Lower leg skin (tissue), 3 donors: Measurements from ENCODE around the gene NEDD4L.

ENCODE experiments used
- CTCF ChIP-seq, 3 donors: fragments of 450-650 bp; IDR thresholded peaks; one replicate each; pipeline ENCODE4 v1.5.1; 2016; ENCODE audit warnings: antibody characterized with exemption in 3 of 3, mild to moderate bottlenecking in 3 of 3, moderate library complexity in 2 of 3
- POLR2A ChIP-seq, 2 donors: fragments of 450-650 bp; IDR thresholded peaks; one replicate each; pipeline ENCODE4 v1.6.1; 2016 to 2017; ENCODE audit warnings: antibody characterized with exemption in 2 of 2, mild to moderate bottlenecking in 1 of 2, moderate library complexity in 1 of 2

- TF ChIP-seq POLR2A (IDR thresholded peaks at IDR 0.05): no peak
- TF ChIP-seq CTCF (IDR thresholded peaks at IDR 0.05): no peak
Measured at GRCh38 chr18:58370038-58370580, 326.1 kb downstream of the NEDD4L start.
